Activated B cell treated with CpG ODN at 0.5 μM for 24 hours (primary cell): ENCODE data around the gene COL12A1. TPM values are rescaled to one million over a fixed set of nuclear protein-coding genes. Genes with fewer than 3 reads are reported as not detected.

Experiments
- ATAC-seq: fragments of 200-7000 bp; cut with Tn5 transposase; one replicate; pipeline ENCODE4 v1.10.0; 2021; ENCODE audit warnings: low read depth, mild to moderate bottlenecking, moderate library complexity
- CTCF ChIA-PET: fragments of 350-600 bp; sonication (Branson Sonifier 250); formaldehyde crosslinking; loops from one replicate; lab custom pipeline; 2021; ENCODE audit warnings: antibody characterized with exemption; lab: Charles Lee
- POLR2A ChIA-PET: fragments of 350-600 bp; sonication (Branson Sonifier 250); formaldehyde crosslinking; loops from one replicate; lab custom pipeline; 2021; ENCODE audit warnings: antibody characterized with exemption; lab: Charles Lee
- DNase-seq: peaks from one replicate; pipeline ENCODE4 v3.0.0; 2022
- H3K27ac Mint-ChIP-seq: one replicate; pipeline ENCODE4 v1.8.0; 2020; ENCODE audit warnings: mixed read lengths
- H3K27me3 Mint-ChIP-seq: one replicate; pipeline ENCODE4 v1.8.0; 2021; ENCODE audit warnings: mixed read lengths
- H3K36me3 Mint-ChIP-seq: one replicate; pipeline ENCODE4 v1.8.0; 2021; ENCODE audit warnings: low read depth, mixed read lengths
- H3K4me1 Mint-ChIP-seq: one replicate; pipeline ENCODE4 v1.8.0; 2021; ENCODE audit warnings: mixed read lengths
- H3K4me3 Mint-ChIP-seq: one replicate; pipeline ENCODE4 v1.8.0; 2020; ENCODE audit warnings: mild to moderate bottlenecking, mixed read lengths
- H3K9me3 Mint-ChIP-seq: one replicate; pipeline ENCODE4 v1.8.0; 2020; ENCODE audit warnings: mixed read lengths
- intact Hi-C: fragments of 100-400 bp; cut with micrococcal nuclease; formaldehyde crosslinking; loops from one replicate; pipeline ENCODE4 v1.15.1; 2024
- total RNA-seq: library from RNA; stranded (reverse); gene quantifications from 2 replicates; pipeline ENCODE4 v1.2.3, GENCODE V29; 2022
- TF ChIP-seq, protein P1 (sequence below): fragments of 200-600 bp; IDR thresholded peaks from one replicate; pipeline ENCODE4 v1.8.0; 2022; ENCODE audit warnings: antibody characterized with exemption, mild to moderate bottlenecking

The COL12A1 gene
- total RNA-seq, 1 donor from 2014 or later, result not detected

GRCh38 chr6:75085931-75086635 lies 119.8 kb downstream of the COL12A1 start:
- H3K9me3 Mint-ChIP-seq, result no peaks in the 10 kb centered on the region
- no peak for DNase-seq
- TF ChIP-seq, protein P1, sequence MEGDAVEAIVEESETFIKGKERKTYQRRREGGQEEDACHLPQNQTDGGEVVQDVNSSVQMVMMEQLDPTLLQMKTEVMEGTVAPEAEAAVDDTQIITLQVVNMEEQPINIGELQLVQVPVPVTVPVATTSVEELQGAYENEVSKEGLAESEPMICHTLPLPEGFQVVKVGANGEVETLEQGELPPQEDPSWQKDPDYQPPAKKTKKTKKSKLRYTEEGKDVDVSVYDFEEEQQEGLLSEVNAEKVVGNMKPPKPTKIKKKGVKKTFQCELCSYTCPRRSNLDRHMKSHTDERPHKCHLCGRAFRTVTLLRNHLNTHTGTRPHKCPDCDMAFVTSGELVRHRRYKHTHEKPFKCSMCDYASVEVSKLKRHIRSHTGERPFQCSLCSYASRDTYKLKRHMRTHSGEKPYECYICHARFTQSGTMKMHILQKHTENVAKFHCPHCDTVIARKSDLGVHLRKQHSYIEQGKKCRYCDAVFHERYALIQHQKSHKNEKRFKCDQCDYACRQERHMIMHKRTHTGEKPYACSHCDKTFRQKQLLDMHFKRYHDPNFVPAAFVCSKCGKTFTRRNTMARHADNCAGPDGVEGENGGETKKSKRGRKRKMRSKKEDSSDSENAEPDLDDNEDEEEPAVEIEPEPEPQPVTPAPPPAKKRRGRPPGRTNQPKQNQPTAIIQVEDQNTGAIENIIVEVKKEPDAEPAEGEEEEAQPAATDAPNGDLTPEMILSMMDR, result no peak
- H3K27me3 Mint-ChIP-seq, result peaks cover 9% of the 10 kb centered on the region
- ChIA-PET CTCF (no interaction called here), POLR2A (no interaction called here)
- no peaks in the 10 kb centered on the region for H3K36me3 Mint-ChIP-seq
- intact Hi-C loops, result no loop called here
- H3K27ac Mint-ChIP-seq, result no peak overlapping the region
- no peaks in the 10 kb centered on the region for H3K4me1 Mint-ChIP-seq
- no peak for ATAC-seq
- no peak overlapping the region for H3K4me3 Mint-ChIP-seq

- no peaks in the 10 kb centered on the region for H3K36me3 Mint-ChIP-seq
- H3K9me3 Mint-ChIP-seq, result peaks cover 3% of the 10 kb centered on the region
- POLR2A ChIA-PET, result no interaction called here
- TF ChIP-seq, protein P1, result no peak
- no peak for DNase-seq
- H3K4me1 Mint-ChIP-seq, result no peaks in the 10 kb centered on the region
- no peak overlapping the region for H3K27ac Mint-ChIP-seq
- intact Hi-C loops, result no loop called here
- no peak for ATAC-seq
- peaks cover 9% of the 10 kb centered on the region for H3K27me3 Mint-ChIP-seq
- CTCF ChIA-PET, result no interaction called here
- H3K4me3 Mint-ChIP-seq, result no peak overlapping the region
Measured at GRCh38 chr6:75084872-75085381, 120.9 kb downstream of the COL12A1 start.

DNA sequence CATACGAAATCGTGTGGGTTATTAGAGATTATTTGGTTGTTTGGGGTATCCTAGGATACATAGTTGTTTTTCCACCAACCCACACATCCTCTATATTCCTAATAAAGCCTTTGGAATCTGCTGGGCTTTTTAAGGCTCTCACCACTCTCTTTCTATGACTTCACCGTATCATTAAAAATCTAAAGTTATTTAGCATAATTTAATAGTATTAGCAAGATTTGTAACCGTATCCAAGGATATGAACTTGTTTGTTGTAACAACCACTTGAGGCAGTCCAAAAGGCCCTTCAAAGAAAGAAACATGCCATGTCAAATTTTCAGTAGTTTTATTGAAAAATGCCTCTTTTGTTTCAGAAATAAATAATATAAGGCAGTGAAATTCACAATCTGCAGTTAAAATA lies 121.8 kb downstream of the COL12A1 start:
- H3K4me3 Mint-ChIP-seq, result no peak overlapping the region
- intact Hi-C loops, result no loop called here
- peaks cover 9% of the 10 kb centered on the region for H3K27me3 Mint-ChIP-seq
- H3K27ac Mint-ChIP-seq, result no peak overlapping the region
- ChIA-PET POLR2A (no interaction called here), CTCF (no interaction called here)
- H3K4me1 Mint-ChIP-seq, result no peaks in the 10 kb centered on the region
- ATAC-seq (no peak), DNase-seq (no peak)
- no peaks in the 10 kb centered on the region for H3K36me3 Mint-ChIP-seq
- peaks cover 3% of the 10 kb centered on the region for H3K9me3 Mint-ChIP-seq
- TF ChIP-seq, protein P1, result no peak

GRCh38 chr6:75081921-75082320 lies 123.9 kb downstream of the COL12A1 start:
- Mint-ChIP-seq H3K4me3 (no peak overlapping the region), H3K9me3 (peaks cover 3% of the 10 kb centered on the region), H3K36me3 (no peaks in the 10 kb centered on the region), H3K4me1 (no peaks in the 10 kb centered on the region), H3K27ac (no peak overlapping the region), H3K27me3 (peaks cover 7% of the 10 kb centered on the region)
- DNase-seq, result no peak
- intact Hi-C loops, result no loop called here
- ATAC-seq, result no peak
- CTCF ChIA-PET, result no interaction called here
- TF ChIP-seq, protein P1, result no peak
- POLR2A ChIA-PET, result no interaction called here

DNA sequence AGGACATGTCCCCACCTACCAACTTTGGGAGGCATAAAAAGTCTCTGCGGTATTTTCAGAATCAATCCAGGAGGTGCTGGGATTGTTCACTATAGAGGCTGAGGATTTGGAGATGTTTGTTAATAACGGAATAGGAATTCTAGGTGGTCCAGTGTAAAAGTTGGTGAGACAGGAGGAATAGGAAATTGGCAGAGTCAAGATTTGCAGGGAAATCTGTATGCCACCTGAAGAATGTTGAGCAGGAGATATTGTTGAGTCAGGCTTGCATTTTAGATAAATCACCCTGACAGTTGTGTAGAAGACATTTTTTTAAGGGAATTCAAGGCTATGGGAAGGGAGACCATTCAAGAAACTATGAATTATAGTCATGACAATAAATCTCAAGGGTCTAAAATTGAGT lies 124.8 kb downstream of the COL12A1 start:
- TF ChIP-seq, protein P1, result no peak
- H3K4me1 Mint-ChIP-seq, result no peaks in the 10 kb centered on the region
- no peak overlapping the region for H3K4me3 Mint-ChIP-seq
- H3K9me3 Mint-ChIP-seq, result peaks cover 3% of the 10 kb centered on the region
- no peak overlapping the region for H3K27ac Mint-ChIP-seq
- CTCF ChIA-PET, result no interaction called here
- intact Hi-C loops, result no loop called here
- ATAC-seq (no peak), DNase-seq (no peak)
- H3K27me3 Mint-ChIP-seq, result peaks cover 7% of the 10 kb centered on the region
- no peaks in the 10 kb centered on the region for H3K36me3 Mint-ChIP-seq
- POLR2A ChIA-PET, result no interaction called here
